A673 (cell line): ENCODE data around the gene MAN2B1. TPM values are rescaled to one million over a fixed set of nuclear protein-coding genes. Genes with fewer than 3 reads are reported as not detected.

Experiments
- BruUV-seq: library from RNA; stranded (reverse); fragments of 400-500 nt; replicated peaks from 2 replicates; lab custom pipeline; 2021; lab: Mats Ljungman, UMichigan
- CTCF ChIA-PET: fragments of 300-600 bp; sonication (Branson Sonifier 250); formaldehyde crosslinking; loops from one replicate; lab custom pipeline; 2022; ENCODE audit warnings: antibody characterized with exemption; lab: Charles Lee
- POLR2A ChIA-PET: fragments of 300-600 bp; sonication (Branson Sonifier 250); formaldehyde crosslinking; loops from one replicate; lab custom pipeline; 2022; ENCODE audit warnings: antibody characterized with exemption; ENCODE audit not compliant: low non-redundant PET; lab: Charles Lee
- DNase-seq: peaks from one replicate; pipeline ENCODE4 v3.0.0-alpha.2; 2015; ENCODE audit warnings: low spot score
- H3K27ac ChIP-seq: fragments of 200-600 bp; sonication (generic); 2 replicates; pipeline ENCODE4 v1.5.1; 2016; ENCODE audit warnings: mixed run types, low read depth, mild to moderate bottlenecking, mixed read lengths, antibody characterized with exemption, low read length; ENCODE audit not compliant: poor library complexity, severe bottlenecking
- H3K27me3 ChIP-seq: fragments of 200-600 bp; sonication (generic); replicated peaks from 2 replicates; pipeline ENCODE4 v1.6.1; 2017; ENCODE audit warnings: mixed run types, low read depth, mild to moderate bottlenecking, mixed read lengths, antibody characterized with exemption, low read length; ENCODE audit not compliant: insufficient read depth, poor library complexity
- H3K36me3 ChIP-seq: fragments of 200-600 bp; sonication (generic); 2 replicates; pipeline ENCODE4 v1.6.1; 2016; ENCODE audit warnings: mixed run types, mild to moderate bottlenecking, mixed read lengths, antibody characterized with exemption, low read length; ENCODE audit not compliant: insufficient read depth, poor library complexity, severe bottlenecking
- H3K4me1 ChIP-seq: fragments of 200-600 bp; sonication (generic); 2 replicates; pipeline ENCODE4 v1.6.1; 2017; ENCODE audit warnings: mixed run types, mild to moderate bottlenecking, mixed read lengths, antibody characterized with exemption, low read length; ENCODE audit not compliant: insufficient read depth, poor library complexity, severe bottlenecking
- H3K4me3 ChIP-seq: fragments of 200-600 bp; sonication (generic); 2 replicates; pipeline ENCODE4 v1.5.1; 2016; ENCODE audit warnings: low read depth, mixed run types, mild to moderate bottlenecking, mixed read lengths, low read length; ENCODE audit not compliant: poor library complexity, severe bottlenecking
- H3K9me3 ChIP-seq: fragments of 200-600 bp; sonication (generic); 2 replicates; pipeline ENCODE4 v1.6.1; 2016; ENCODE audit warnings: mixed run types, low read depth, mild to moderate bottlenecking, mixed read lengths, antibody characterized with exemption, low read length; ENCODE audit not compliant: poor library complexity, severe bottlenecking
- EZH2 ChIP-seq: fragments of 200-600 bp; sonication (generic); IDR thresholded peaks from 2 replicates; pipeline ENCODE4 v1.6.1; 2017; ENCODE audit warnings: borderline replicate concordance, low read depth, mild to moderate bottlenecking, mixed read lengths, antibody characterized with exemption, low read length; ENCODE audit not compliant: poor library complexity, severe bottlenecking
- intact Hi-C: fragments of 100-400 bp; cut with micrococcal nuclease; formaldehyde crosslinking; loops from one replicate; pipeline ENCODE4 v1.10.0; 2022; ENCODE audit not compliant: unreplicated experiment
- total RNA-seq: library from RNA; stranded (reverse); gene quantifications from 2 replicates; pipeline ENCODE4 v1.2.3, GENCODE V29; 2021
- TF ChIP-seq, protein P1 (sequence below): fragments of 300-800, 200-600 bp; sonication (generic); conservative IDR thresholded peaks from 2 replicates; pipeline ENCODE4 v1.5.1; 2017; ENCODE audit warnings: low read depth, mild to moderate bottlenecking, antibody characterized with exemption, low read length, moderate library complexity, mixed read lengths

The MAN2B1 gene
- total RNA-seq, 1 experiment from 2014 or later: 64.4 TPM

- Histone ChIP-seq H3K9me3 (no peaks in the 10 kb centered on the region), H3K27me3 (no peaks in the 10 kb centered on the region), H3K36me3 (peaks cover 8% of the 10 kb centered on the region), H3K4me3 (peak overlapping the region; percentile 89), H3K27ac (no peak overlapping the region), H3K4me1 (peaks cover 18% of the 10 kb centered on the region)
- no TSS peak for BruUV-seq
- ChIA-PET POLR2A (no interaction called here), CTCF (no interaction called here)
- no peak for DNase-seq
- TF ChIP-seq, protein P1, sequence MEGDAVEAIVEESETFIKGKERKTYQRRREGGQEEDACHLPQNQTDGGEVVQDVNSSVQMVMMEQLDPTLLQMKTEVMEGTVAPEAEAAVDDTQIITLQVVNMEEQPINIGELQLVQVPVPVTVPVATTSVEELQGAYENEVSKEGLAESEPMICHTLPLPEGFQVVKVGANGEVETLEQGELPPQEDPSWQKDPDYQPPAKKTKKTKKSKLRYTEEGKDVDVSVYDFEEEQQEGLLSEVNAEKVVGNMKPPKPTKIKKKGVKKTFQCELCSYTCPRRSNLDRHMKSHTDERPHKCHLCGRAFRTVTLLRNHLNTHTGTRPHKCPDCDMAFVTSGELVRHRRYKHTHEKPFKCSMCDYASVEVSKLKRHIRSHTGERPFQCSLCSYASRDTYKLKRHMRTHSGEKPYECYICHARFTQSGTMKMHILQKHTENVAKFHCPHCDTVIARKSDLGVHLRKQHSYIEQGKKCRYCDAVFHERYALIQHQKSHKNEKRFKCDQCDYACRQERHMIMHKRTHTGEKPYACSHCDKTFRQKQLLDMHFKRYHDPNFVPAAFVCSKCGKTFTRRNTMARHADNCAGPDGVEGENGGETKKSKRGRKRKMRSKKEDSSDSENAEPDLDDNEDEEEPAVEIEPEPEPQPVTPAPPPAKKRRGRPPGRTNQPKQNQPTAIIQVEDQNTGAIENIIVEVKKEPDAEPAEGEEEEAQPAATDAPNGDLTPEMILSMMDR: no peak
- no peak for TF ChIP-seq EZH2
- intact Hi-C loops: no loop called here
These were observed 1.3 kb upstream of the MAN2B1 start for GRCh38 chr19:12667731-12668302.

DNA sequence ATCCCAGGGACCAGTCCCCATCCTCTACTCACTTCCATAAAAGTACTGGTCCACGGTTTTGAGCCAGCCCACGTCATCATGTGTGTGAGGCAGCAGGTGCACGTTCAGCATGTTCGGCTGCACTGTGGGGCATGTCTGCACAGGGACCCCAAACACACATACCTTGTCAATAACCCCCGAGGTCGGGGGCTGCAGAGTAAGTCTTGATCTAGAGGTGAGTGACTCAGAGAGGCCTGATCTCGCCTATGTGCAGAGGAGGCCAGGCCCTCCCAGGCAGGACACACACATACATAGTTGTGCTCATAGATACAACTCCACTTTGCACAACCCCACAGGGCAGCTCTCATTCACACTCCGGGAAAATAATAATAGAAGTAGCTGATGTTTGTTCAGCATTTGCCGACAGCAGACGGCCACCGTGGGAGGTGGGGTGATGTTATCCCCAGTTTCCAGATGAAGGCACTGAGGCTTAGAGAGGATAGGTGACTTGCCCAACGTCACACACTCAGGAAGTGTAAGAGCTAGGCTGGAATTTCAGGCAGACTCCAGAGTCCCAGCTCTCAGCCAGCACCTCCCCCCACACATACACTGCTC lies 774 bp downstream of the MAN2B1 start:
- H3K4me3 ChIP-seq: peak overlapping the region; percentile 69
- peaks cover 8% of the 10 kb centered on the region for H3K36me3 ChIP-seq
- no peaks in the 10 kb centered on the region for H3K27me3 ChIP-seq
- peaks cover 18% of the 10 kb centered on the region for H3K4me1 ChIP-seq
- POLR2A ChIA-PET: interaction anchor here (0.6 kb wide), 1 partner anchor 18 kb away, joined by 5 read pairs; no protein-coding TSS in a partner anchor
- TSS peak; percentile 30 for BruUV-seq
- intact Hi-C loops: no loop called here
- no peak for DNase-seq
- no peaks in the 10 kb centered on the region for H3K9me3 ChIP-seq
- TF ChIP-seq, protein P1: no peak
- TF ChIP-seq EZH2: no peak
- H3K27ac ChIP-seq: peak overlapping the region; percentile 40
- CTCF ChIA-PET: interaction anchor here (0.5 to 0.8 kb wide), 3 partner anchors 13 to 101 kb away, joined by 3 to 4 read pairs (median 3); no protein-coding TSS in a partner anchor

- ChIA-PET CTCF (no interaction called here), POLR2A (no interaction called here)
These were observed 1.3 kb downstream of the MAN2B1 start for GRCh38 chr19:12665281-12665573.

More at GRCh38 chr19:12665281-12665573, 1.3 kb downstream of the MAN2B1 start:
- Histone ChIP-seq H3K9me3 (no peaks in the 10 kb centered on the region), H3K36me3 (peaks cover 8% of the 10 kb centered on the region), H3K4me1 (peaks cover 14% of the 10 kb centered on the region), H3K27me3 (no peaks in the 10 kb centered on the region), H3K4me3 (no peak overlapping the region), H3K27ac (no peak overlapping the region)
- no peak for TF ChIP-seq EZH2
- TF ChIP-seq, protein P1: no peak
- intact Hi-C loops: no loop called here
- BruUV-seq: no TSS peak
- DNase-seq: no peak
